DMS53 (cell line): ENCODE results near the gene PCSK1.
"Not testable (repeated sequence)": the region's sequence is repeated elsewhere in the genome, so short reads cannot be mapped to it uniquely, and the experiment has no call there.

ENCODE experiments used
- DNase-seq: peaks from one replicate; lab custom pipeline; 2025; lab: John Stamatoyannopoulos, UW

The PCSK1 gene

DNA sequence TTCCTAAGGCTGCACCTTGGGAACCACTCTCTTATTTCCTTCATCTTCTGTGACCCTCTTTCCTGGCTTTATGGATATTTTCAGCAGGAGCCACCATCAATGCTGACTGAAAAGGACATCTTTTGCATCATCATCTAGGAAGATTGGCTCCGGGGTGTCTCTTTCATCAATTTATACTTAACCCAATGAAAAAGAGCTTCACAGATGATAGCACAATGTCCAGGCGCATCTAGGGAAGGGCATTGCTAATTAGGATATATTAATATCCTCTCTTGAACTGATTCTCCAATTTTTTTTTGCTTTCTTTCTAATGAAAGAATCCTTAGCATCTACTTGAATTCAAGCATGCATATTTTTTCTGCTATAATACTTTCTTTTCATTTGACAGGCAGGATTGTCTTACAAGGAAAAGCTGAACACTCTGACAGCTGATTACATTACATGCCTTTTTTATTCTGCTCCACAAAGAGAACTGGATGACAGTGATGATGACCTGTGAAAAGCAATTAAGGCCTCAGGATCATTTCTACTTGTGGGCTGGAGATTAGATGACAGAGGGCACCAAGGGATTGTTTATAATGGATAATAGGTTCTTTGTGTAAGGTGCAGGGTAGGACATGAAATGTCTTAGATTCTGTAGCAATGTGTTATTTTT lies 60.2 kb downstream of the PCSK1 start:
- DNase-seq: no peak

DNA sequence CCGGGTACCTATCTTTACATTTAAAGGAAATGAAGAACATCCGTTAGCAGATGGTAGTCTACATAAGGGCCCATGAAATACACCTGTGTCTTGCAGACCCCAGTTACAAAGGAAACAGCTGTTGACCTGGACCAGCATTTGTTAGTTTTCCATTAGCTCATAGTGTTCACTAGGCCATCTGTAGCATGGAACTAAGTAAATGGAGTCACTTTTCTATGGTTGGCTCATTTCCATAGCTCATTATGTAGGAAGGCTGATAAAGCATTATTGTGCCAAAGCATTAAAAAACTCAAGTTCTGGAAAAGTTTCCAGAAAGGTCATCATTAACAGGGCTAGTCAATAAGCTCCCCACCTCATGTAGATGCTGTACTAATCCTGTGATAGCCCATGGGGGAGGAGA lies 62.1 kb downstream of the PCSK1 start:
- DNase-seq: no peak

- not testable (repeated sequence) for DNase-seq
These were observed 65.7 kb downstream of the PCSK1 start for GRCh38 chr5:96367337-96367736.

- no peak for DNase-seq
These were observed 78.8 kb downstream of the PCSK1 start for GRCh38 chr5:96354237-96354636.

DNA sequence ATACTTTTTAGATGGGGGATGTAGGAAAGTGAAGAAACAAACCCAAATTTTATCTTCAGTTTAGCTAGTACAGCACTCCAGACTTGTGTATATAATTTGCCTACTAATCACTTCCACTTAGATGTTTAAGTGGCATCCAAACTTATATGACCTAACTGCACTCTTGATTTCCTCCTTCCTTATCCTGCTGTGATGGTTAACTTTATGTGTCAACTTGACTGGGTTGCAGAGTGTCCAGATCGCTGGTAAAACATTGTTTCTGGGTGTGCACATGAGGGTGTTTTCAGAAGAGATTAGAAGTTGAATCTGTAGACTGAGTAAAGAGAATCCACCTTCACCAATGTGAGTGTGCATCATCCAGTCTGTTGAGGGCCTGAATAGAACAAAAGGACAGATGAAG lies 79.8 kb downstream of the PCSK1 start:
- no peak for DNase-seq

DNA sequence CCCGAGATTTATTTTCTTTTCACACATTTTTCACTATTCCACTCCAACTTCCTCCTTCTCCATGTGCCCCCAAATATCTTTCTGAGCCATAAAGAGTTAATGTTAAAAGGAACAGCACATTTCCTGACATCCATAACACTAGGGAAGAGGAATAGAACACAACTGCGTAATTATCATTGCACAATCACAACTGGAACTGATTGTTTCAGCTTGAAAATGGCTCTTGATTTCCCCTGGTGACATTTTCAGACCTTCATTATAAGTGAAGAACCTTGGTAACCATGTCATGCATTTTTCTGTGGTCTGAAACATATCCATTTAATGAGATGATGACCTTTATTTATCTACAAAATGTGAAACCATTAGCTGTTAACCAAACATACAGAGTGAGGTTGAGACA lies 82.4 kb downstream of the PCSK1 start:
- no peak for DNase-seq

GRCh38 chr5:96348536-96348935 lies 84.5 kb downstream of the PCSK1 start:
- DNase-seq: no peak

DNA sequence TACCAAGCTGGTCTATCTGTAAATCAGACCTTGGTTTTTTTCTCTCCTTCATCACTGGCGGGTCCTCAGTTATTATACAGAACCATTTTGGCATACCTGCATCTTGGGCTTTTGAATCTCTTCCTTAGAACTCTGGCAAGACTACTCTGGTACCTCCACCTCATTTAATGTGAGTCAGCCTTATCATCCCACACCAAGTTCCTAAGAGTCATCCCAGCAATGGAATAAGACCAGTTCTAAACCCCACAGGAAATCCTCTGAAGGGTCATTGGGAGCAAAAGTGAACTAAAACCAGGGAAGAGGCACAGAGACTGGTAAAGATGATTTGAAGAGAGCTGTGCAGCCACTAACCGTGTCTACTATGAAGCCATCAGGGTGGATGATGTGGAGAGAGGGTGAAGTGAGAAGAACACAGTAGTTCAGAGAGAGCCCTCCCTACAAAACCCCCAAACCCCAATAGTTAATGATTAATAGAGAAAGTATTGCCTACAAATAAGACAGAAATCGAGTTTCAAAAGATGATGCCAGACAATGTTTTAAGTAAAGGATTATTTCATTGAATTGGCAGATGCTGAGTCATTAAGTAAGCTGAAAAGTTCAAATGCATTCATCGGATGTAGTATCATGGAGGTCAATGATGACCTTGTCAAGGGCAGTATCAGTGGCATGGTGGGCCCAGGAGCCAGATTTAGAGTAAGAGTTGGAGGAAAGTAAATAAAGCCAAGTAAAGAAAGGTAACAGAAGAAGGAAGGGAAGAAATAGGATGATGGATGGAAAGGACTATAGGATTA lies 85.4 kb downstream of the PCSK1 start:
- DNase-seq: peak; percentile 31

GRCh38 chr5:96344678-96345577 lies 88.1 kb downstream of the PCSK1 start:
- DNase-seq: peak; percentile 89

DNA sequence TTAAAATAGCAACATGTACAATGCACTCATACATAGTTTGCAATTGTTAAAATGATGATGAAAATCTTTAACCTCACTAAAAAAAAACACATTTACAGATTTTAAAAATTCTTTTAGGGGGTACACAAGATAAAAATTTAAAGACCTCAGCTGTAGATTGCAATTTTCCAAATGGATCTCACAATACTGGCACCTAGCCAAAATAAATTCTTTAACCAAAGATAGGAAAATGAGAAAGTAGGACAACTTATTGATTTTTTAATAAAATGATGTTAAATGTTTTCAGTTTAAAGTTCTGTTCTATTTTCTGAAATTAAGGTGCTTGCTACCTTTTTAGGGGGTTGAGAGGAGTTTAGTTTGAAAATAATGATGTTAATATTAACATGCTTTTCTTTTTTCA lies 90.0 kb downstream of the PCSK1 start:
- DNase-seq: no peak

- DNase-seq: no peak
These were observed 90.5 kb downstream of the PCSK1 start for GRCh38 chr5:96342581-96342980.
